ENCODE measurements around the gene ARHGEF12.

The ARHGEF12 gene

GRCh38 chr11:120376547-120377182 is 40.5 kb downstream of the ARHGEF12 start:
- peaks cover 48% of the 10 kb centered on the region for H3K27me3 Mint-ChIP-seq (ENCODE audit: low read depth)
- H3K36me3 Mint-ChIP-seq (ENCODE audit: low read depth), result no peaks in the 10 kb centered on the region
- H3K4me1 Mint-ChIP-seq (ENCODE audit: low read depth), result peaks cover 1% of the 10 kb centered on the region
- H3K9me3 Mint-ChIP-seq, result peaks cover 10% of the 10 kb centered on the region
- no peak overlapping the region for H3K4me3 Mint-ChIP-seq
- H3K27ac Mint-ChIP-seq, result no peak overlapping the region
- DNase-seq (ENCODE audit: low spot score), result no peak

- no peaks in the 10 kb centered on the region for H3K36me3 Mint-ChIP-seq (ENCODE audit: low read depth)
- H3K4me1 Mint-ChIP-seq (ENCODE audit: low read depth), result peaks cover 1% of the 10 kb centered on the region
- peaks cover 10% of the 10 kb centered on the region for H3K9me3 Mint-ChIP-seq
- no peak overlapping the region for H3K27ac Mint-ChIP-seq
- H3K4me3 Mint-ChIP-seq, result no peak overlapping the region
- no peak for DNase-seq (ENCODE audit: low spot score)
- peaks cover 45% of the 10 kb centered on the region for H3K27me3 Mint-ChIP-seq (ENCODE audit: low read depth)
These were observed 42.3 kb downstream of the ARHGEF12 start for GRCh38 chr11:120378474-120378873.

GRCh38 chr11:120381401-120381800 is 45.2 kb downstream of the ARHGEF12 start:
- Mint-ChIP-seq H3K9me3 (peaks cover 10% of the 10 kb centered on the region), H3K4me3 (no peak overlapping the region), H3K4me1 (ENCODE audit: low read depth) (peaks cover 1% of the 10 kb centered on the region), H3K27ac (no peak overlapping the region), H3K36me3 (ENCODE audit: low read depth) (no peaks in the 10 kb centered on the region), H3K27me3 (ENCODE audit: low read depth) (peaks cover 38% of the 10 kb centered on the region)
- DNase-seq (ENCODE audit: low spot score), result no peak

- DNase-seq (ENCODE audit: low spot score), result no peak
- Mint-ChIP-seq H3K36me3 (ENCODE audit: low read depth) (no peaks in the 10 kb centered on the region), H3K27ac (no peak overlapping the region), H3K9me3 (peaks cover 3% of the 10 kb centered on the region), H3K27me3 (ENCODE audit: low read depth) (peaks cover 30% of the 10 kb centered on the region), H3K4me3 (no peak overlapping the region), H3K4me1 (ENCODE audit: low read depth) (peaks cover 1% of the 10 kb centered on the region)
These were observed 47.4 kb downstream of the ARHGEF12 start for GRCh38 chr11:120383518-120384155.

- Mint-ChIP-seq H3K4me1 (ENCODE audit: low read depth) (peaks cover 1% of the 10 kb centered on the region), H3K27ac (no peak overlapping the region), H3K9me3 (no peaks in the 10 kb centered on the region), H3K36me3 (ENCODE audit: low read depth) (no peaks in the 10 kb centered on the region), H3K4me3 (no peak overlapping the region), H3K27me3 (ENCODE audit: low read depth) (peaks cover 27% of the 10 kb centered on the region)
- no peak for DNase-seq (ENCODE audit: low spot score)
These were observed 48.3 kb downstream of the ARHGEF12 start for GRCh38 chr11:120384476-120384875.

GRCh38 chr11:120385110-120385509 is 48.9 kb downstream of the ARHGEF12 start:
- no peaks in the 10 kb centered on the region for H3K36me3 Mint-ChIP-seq (ENCODE audit: low read depth)
- peaks cover 29% of the 10 kb centered on the region for H3K27me3 Mint-ChIP-seq (ENCODE audit: low read depth)
- H3K9me3 Mint-ChIP-seq, result no peaks in the 10 kb centered on the region
- no peak overlapping the region for H3K27ac Mint-ChIP-seq
- no peak for DNase-seq (ENCODE audit: low spot score)
- H3K4me3 Mint-ChIP-seq, result no peak overlapping the region
- no peaks in the 10 kb centered on the region for H3K4me1 Mint-ChIP-seq (ENCODE audit: low read depth)

GRCh38 chr11:120385655-120386054 is 49.4 kb downstream of the ARHGEF12 start:
- Mint-ChIP-seq H3K9me3 (no peaks in the 10 kb centered on the region), H3K4me3 (no peak overlapping the region), H3K27me3 (ENCODE audit: low read depth) (peaks cover 33% of the 10 kb centered on the region), H3K36me3 (ENCODE audit: low read depth) (no peaks in the 10 kb centered on the region), H3K4me1 (ENCODE audit: low read depth) (no peaks in the 10 kb centered on the region), H3K27ac (no peak overlapping the region)
- DNase-seq (ENCODE audit: low spot score), result no peak

- Mint-ChIP-seq H3K9me3 (no peaks in the 10 kb centered on the region), H3K27me3 (ENCODE audit: low read depth) (peaks cover 27% of the 10 kb centered on the region), H3K4me3 (no peak overlapping the region), H3K4me1 (ENCODE audit: low read depth) (no peaks in the 10 kb centered on the region), H3K36me3 (ENCODE audit: low read depth) (no peaks in the 10 kb centered on the region), H3K27ac (no peak overlapping the region)
- DNase-seq (ENCODE audit: low spot score), result no peak
These were observed 50.1 kb downstream of the ARHGEF12 start for GRCh38 chr11:120386318-120386717.

GRCh38 chr11:120386774-120387371 is 50.7 kb downstream of the ARHGEF12 start:
- no peaks in the 10 kb centered on the region for H3K4me1 Mint-ChIP-seq (ENCODE audit: low read depth)
- peaks cover 29% of the 10 kb centered on the region for H3K27me3 Mint-ChIP-seq (ENCODE audit: low read depth)
- DNase-seq (ENCODE audit: low spot score), result no peak
- H3K36me3 Mint-ChIP-seq (ENCODE audit: low read depth), result no peaks in the 10 kb centered on the region
- no peaks in the 10 kb centered on the region for H3K9me3 Mint-ChIP-seq
- no peak overlapping the region for H3K27ac Mint-ChIP-seq
- H3K4me3 Mint-ChIP-seq, result no peak overlapping the region

GRCh38 chr11:120388261-120388660 is 52.0 kb downstream of the ARHGEF12 start:
- Mint-ChIP-seq H3K4me1 (ENCODE audit: low read depth) (no peaks in the 10 kb centered on the region), H3K9me3 (no peaks in the 10 kb centered on the region), H3K27me3 (ENCODE audit: low read depth) (peaks cover 32% of the 10 kb centered on the region), H3K4me3 (no peak overlapping the region), H3K27ac (no peak overlapping the region), H3K36me3 (ENCODE audit: low read depth) (no peaks in the 10 kb centered on the region)
- DNase-seq (ENCODE audit: low spot score), result no peak

- H3K27me3 Mint-ChIP-seq (ENCODE audit: low read depth), result peaks cover 27% of the 10 kb centered on the region
These were observed 53.7 kb downstream of the ARHGEF12 start for GRCh38 chr11:120389693-120390584.

GRCh38 chr11:120390585-120390922 is 54.3 kb downstream of the ARHGEF12 start:
- H3K9me3 Mint-ChIP-seq, result no peaks in the 10 kb centered on the region
- no peaks in the 10 kb centered on the region for H3K36me3 Mint-ChIP-seq (ENCODE audit: low read depth)

More at GRCh38 chr11:120389693-120390584, 53.7 kb downstream of the ARHGEF12 start:
- no peaks in the 10 kb centered on the region for H3K36me3 Mint-ChIP-seq (ENCODE audit: low read depth)
- H3K9me3 Mint-ChIP-seq, result no peaks in the 10 kb centered on the region
- DNase-seq (ENCODE audit: low spot score), result no peak
- H3K27ac Mint-ChIP-seq, result no peak overlapping the region
- no peak overlapping the region for H3K4me3 Mint-ChIP-seq
- no peaks in the 10 kb centered on the region for H3K4me1 Mint-ChIP-seq (ENCODE audit: low read depth)

GRCh38 chr11:120391292-120391691 is 55.1 kb downstream of the ARHGEF12 start:
- no peak overlapping the region for H3K4me3 Mint-ChIP-seq
- H3K4me1 Mint-ChIP-seq (ENCODE audit: low read depth), result no peaks in the 10 kb centered on the region
- no peak for DNase-seq (ENCODE audit: low spot score)
- no peaks in the 10 kb centered on the region for H3K36me3 Mint-ChIP-seq (ENCODE audit: low read depth)
- H3K27ac Mint-ChIP-seq, result no peak overlapping the region
- no peaks in the 10 kb centered on the region for H3K9me3 Mint-ChIP-seq
- H3K27me3 Mint-ChIP-seq (ENCODE audit: low read depth), result peaks cover 31% of the 10 kb centered on the region

More at GRCh38 chr11:120390585-120390922, 54.3 kb downstream of the ARHGEF12 start:
- H3K27me3 Mint-ChIP-seq (ENCODE audit: low read depth), result peaks cover 29% of the 10 kb centered on the region
- no peak overlapping the region for H3K27ac Mint-ChIP-seq
- H3K4me1 Mint-ChIP-seq (ENCODE audit: low read depth), result no peaks in the 10 kb centered on the region
- no peak overlapping the region for H3K4me3 Mint-ChIP-seq
- no peak for DNase-seq (ENCODE audit: low spot score)

- Mint-ChIP-seq H3K4me3 (no peak overlapping the region), H3K27ac (no peak overlapping the region), H3K9me3 (no peaks in the 10 kb centered on the region), H3K36me3 (ENCODE audit: low read depth) (no peaks in the 10 kb centered on the region), H3K4me1 (ENCODE audit: low read depth) (no peaks in the 10 kb centered on the region), H3K27me3 (ENCODE audit: low read depth) (peaks cover 31% of the 10 kb centered on the region)
- DNase-seq (ENCODE audit: low spot score), result no peak
These were observed 55.6 kb downstream of the ARHGEF12 start for GRCh38 chr11:120391854-120392253.

Data from T-helper 2 cell treated with Interferon-gamma antibody and Interleukin-4, amounts not matched to agents 5 μg/mL and 100 μg/mL, for 36 hours (primary cell).